DND-41 (cell line): ENCODE measurements around the gene CNNM1.

Experiments used
- ATAC-seq: fragments of 200-7000 bp; cut with Tn5 transposase; 3 replicates; pipeline ENCODE4 v1.9.1; 2021; ENCODE audit warnings: low read depth; ENCODE audit not compliant: insufficient read depth
- DNase-seq: peaks from one replicate; pipeline ENCODE4 v3.0.0-alpha.2; 2020
- H2AFZ ChIP-seq: 2 replicates; pipeline ENCODE4 v1.6.0; 2012; ENCODE audit warnings: low read depth, low read length
- H3K27ac ChIP-seq: 2 replicates; pipeline ENCODE4 v1.5.1; 2012; ENCODE audit warnings: low read length, inconsistent platforms
- H3K27me3 ChIP-seq: fragments of 200-600 bp; sonication (generic); 2 replicates; pipeline ENCODE4 v1.6.0; 2012; ENCODE audit warnings: low read length, mild to moderate bottlenecking, inconsistent platforms; ENCODE audit not compliant: insufficient read depth, poor library complexity
- H3K36me3 ChIP-seq: 2 replicates; pipeline ENCODE4 v1.5.1; 2012; ENCODE audit warnings: low read length, inconsistent platforms; ENCODE audit not compliant: insufficient read depth
- H3K4me1 ChIP-seq: 2 replicates; pipeline ENCODE4 v1.5.1; 2012; ENCODE audit warnings: mild to moderate bottlenecking, low read length; ENCODE audit not compliant: insufficient read depth
- H3K4me2 ChIP-seq: 2 replicates; pipeline ENCODE4 v1.6.0; 2012; ENCODE audit warnings: mild to moderate bottlenecking, moderate library complexity, low read length, inconsistent platforms; ENCODE audit not compliant: insufficient read depth
- H3K4me3 ChIP-seq, 2 experiments: fragments of 200-600 bp in 1 of 2; shearing (Covaris generic) in 1 of 2; 2 replicates each; pipeline ENCODE4 v1.5.1; 2012 to 2016; ENCODE audit warnings: inconsistent platforms in 2 of 2, low read length in 2 of 2, mild to moderate bottlenecking in 2 of 2, low read depth in 1 of 2, moderate library complexity in 1 of 2
- H3K79me2 ChIP-seq: 2 replicates; pipeline ENCODE4 v1.6.0; 2012; ENCODE audit warnings: low read length, inconsistent platforms; ENCODE audit not compliant: insufficient read depth
- H3K9ac ChIP-seq: 2 replicates; pipeline ENCODE4 v1.6.0; 2012; ENCODE audit warnings: low read depth, mild to moderate bottlenecking, inconsistent platforms, low read length, moderate library complexity
- H3K9me3 ChIP-seq: 2 replicates; pipeline ENCODE4 v1.5.1; 2012; ENCODE audit warnings: low read length, moderate library complexity, mild to moderate bottlenecking, inconsistent platforms; ENCODE audit not compliant: insufficient read depth, severe bottlenecking
- H4K20me1 ChIP-seq: 2 replicates; pipeline ENCODE4 v1.6.0; 2012; ENCODE audit warnings: low read length; ENCODE audit not compliant: insufficient read depth
- EZH2 ChIP-seq: IDR thresholded peaks from 3 replicates; pipeline ENCODE4 v1.6.1; 2012; ENCODE audit warnings: borderline replicate concordance, low read depth, mild to moderate bottlenecking, moderate library complexity, low read length, inconsistent platforms; ENCODE audit not compliant: severe bottlenecking
- TF ChIP-seq, protein P1 (sequence below): IDR thresholded peaks from 2 replicates; pipeline ENCODE4 v1.5.1; 2012; ENCODE audit warnings: borderline replicate concordance, low read length, moderate library complexity, mild to moderate bottlenecking; ENCODE audit not compliant: poor library complexity, severe bottlenecking; ENCODE audit errors: extremely low read depth

Gene CNNM1

DNA sequence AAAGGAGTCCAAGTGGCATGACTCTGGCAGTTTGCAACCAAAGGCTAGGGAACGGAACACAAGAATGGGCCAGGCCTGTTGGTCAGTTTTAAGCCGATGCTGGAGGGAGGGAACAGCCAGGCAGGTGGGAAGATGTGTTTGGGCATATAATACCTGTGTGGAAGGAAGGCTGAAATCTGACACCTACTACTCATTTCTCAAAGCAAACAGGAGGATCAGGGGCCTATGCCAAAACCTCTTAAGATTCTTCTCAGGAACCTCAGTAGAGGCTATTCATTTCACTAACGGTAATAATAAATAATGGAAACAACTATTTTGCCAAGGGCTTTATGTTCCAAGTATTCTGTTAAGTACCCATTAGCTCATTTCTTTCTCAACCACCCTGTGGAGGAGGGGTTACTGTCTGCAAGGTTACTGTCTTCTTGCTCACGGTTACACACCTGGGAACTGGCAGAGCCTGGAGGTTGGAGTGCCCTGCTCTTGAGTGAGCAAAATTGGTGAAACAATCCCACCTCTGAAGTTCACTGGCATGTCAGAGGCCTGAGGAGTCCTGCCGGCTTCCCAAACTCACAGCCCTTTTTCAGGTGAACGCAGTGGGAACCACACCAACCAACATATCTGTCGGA, 65.7 kb downstream of the CNNM1 start:
- no peak overlapping the region for H2AFZ ChIP-seq

DNA sequence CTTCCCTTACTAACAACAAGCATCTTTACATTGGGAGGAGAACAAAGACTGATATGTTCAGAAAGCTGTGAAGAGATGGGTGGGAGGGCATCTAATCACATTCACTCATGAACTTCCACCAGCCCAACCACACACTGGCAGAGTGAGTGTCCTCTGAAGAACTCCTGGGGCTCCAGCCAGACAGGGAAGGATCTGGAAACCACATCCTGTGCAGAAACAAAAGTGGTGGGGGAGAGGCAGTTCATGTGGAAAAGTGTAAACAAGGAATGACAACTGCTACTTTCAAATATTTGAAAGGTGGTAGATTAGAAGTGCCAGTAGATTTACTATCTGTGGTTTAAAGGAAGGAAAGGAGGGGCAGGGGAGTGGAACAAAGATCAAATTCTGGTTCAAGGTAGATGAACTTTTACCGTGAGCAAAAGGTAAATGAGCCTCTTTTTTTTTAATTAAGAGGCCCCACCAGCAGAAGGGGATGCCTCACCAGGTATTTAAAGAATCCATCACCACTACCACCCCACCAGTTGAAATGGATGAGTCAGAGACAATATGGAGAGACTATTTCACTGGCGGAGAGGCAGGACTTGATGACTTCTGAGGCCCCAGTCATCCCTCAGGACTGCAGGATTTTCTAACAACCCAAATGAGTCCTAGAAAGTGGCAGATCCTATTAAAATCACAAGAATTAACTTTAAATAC, 66.7 kb downstream of the CNNM1 start:
- TF ChIP-seq, protein P1, sequence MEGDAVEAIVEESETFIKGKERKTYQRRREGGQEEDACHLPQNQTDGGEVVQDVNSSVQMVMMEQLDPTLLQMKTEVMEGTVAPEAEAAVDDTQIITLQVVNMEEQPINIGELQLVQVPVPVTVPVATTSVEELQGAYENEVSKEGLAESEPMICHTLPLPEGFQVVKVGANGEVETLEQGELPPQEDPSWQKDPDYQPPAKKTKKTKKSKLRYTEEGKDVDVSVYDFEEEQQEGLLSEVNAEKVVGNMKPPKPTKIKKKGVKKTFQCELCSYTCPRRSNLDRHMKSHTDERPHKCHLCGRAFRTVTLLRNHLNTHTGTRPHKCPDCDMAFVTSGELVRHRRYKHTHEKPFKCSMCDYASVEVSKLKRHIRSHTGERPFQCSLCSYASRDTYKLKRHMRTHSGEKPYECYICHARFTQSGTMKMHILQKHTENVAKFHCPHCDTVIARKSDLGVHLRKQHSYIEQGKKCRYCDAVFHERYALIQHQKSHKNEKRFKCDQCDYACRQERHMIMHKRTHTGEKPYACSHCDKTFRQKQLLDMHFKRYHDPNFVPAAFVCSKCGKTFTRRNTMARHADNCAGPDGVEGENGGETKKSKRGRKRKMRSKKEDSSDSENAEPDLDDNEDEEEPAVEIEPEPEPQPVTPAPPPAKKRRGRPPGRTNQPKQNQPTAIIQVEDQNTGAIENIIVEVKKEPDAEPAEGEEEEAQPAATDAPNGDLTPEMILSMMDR = no peak
- no peak for TF ChIP-seq EZH2
- Histone ChIP-seq H3K79me2 (no peaks in the 10 kb centered on the region), H3K4me3 (no peak overlapping the region), H3K9ac (no peak overlapping the region), H3K27me3 (no peaks in the 10 kb centered on the region), H4K20me1 (no peaks in the 10 kb centered on the region), H3K36me3 (peaks cover 35% of the 10 kb centered on the region), H3K4me2 (no peak overlapping the region), H3K27ac (no peak overlapping the region), H3K4me1 (peaks cover 4% of the 10 kb centered on the region), H2AFZ (no peak overlapping the region), H3K9me3 (no peaks in the 10 kb centered on the region)
- peak; percentile 12 for DNase-seq
- ATAC-seq = peak; percentile 58; the same call in 2 of the 3 replicates

More for the DNA sequence above, 65.7 kb downstream of the CNNM1 start:
- no peak for DNase-seq
- Histone ChIP-seq H3K4me3 (no peak overlapping the region), H4K20me1 (no peaks in the 10 kb centered on the region), H3K27me3 (peaks cover under 1% of the 10 kb centered on the region), H3K36me3 (peaks cover 33% of the 10 kb centered on the region), H3K27ac (no peak overlapping the region), H3K79me2 (no peaks in the 10 kb centered on the region), H3K9ac (no peak overlapping the region), H3K4me1 (peaks cover 4% of the 10 kb centered on the region), H3K9me3 (no peaks in the 10 kb centered on the region), H3K4me2 (no peak overlapping the region)
- no peak for TF ChIP-seq EZH2
- TF ChIP-seq, protein P1 = no peak
- ATAC-seq = no peak

DNA sequence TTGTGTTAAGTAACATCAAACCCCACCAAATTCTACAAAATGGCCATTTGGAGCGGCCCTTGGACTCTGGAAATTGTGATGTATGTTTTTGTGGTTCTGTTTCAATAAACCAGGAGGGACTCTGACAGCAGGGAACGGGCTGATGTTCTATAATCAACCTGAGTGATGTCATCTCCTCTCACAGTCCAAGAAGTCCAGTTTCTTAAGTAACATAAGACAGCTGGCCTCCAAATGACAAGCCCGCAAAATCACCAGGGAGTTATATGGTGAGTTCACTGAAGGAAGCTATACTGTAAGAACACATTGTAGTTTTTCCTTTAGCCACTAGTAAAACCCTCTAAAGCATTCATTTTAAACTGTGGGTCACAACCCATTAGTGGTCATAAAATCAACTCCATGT, 67.3 kb downstream of the CNNM1 start:
- no peak overlapping the region for H3K9ac ChIP-seq
- no peaks in the 10 kb centered on the region for H4K20me1 ChIP-seq
- no peak overlapping the region for H3K27ac ChIP-seq
- no peak for ATAC-seq
- DNase-seq = no peak
- H3K4me2 ChIP-seq = no peak overlapping the region
- H3K36me3 ChIP-seq = peaks cover 39% of the 10 kb centered on the region
- no peaks in the 10 kb centered on the region for H3K27me3 ChIP-seq
- H2AFZ ChIP-seq = no peak overlapping the region
- no peaks in the 10 kb centered on the region for H3K9me3 ChIP-seq
- H3K4me1 ChIP-seq = peaks cover 4% of the 10 kb centered on the region
- no peak overlapping the region for H3K4me3 ChIP-seq
- TF ChIP-seq EZH2 = no peak
- TF ChIP-seq, protein P1 = no peak
- no peaks in the 10 kb centered on the region for H3K79me2 ChIP-seq
